ENCODE data around the gene UBE2G2.

UBE2G2 gene

DNA sequence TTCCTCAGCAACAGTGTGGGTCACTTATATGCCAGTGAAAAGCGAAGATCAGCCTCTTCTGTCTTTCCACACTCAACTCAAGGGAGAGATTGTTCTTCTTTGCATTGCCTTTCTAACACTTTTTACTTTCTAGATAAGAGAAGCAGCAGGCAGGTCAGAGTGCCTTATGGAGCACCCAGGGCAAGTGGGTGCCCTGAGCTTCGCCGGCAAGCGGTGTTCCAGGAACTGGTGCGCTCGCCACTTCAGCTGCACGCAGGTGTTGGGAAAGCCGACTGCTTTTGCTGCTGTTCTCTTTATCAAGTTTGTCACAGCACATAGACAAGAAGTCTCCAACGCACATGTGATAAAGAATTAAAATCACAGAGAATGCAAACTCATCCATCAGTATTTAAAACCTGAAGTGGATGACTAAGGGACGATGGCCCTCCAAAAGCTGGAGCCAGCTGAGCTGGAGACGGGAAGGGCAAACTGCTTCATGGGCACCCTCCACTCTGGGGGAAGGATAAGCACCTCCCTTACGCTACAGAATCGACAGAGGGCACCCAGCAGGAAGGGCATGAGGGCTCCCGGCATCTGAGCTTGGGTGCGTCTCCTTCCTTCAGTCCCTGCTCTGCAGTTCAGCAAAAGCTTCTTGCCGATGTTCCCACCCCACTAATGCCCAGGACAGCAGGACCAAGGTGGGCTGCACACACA lies 20.7 kb downstream of the UBE2G2 start:
- peaks cover 65 to 100% (median 91%) of the 10 kb centered on the region in 11 experiments for H4K20me1 ChIP-seq
- TF ChIP-seq Cebpa-rat (IDR thresholded peaks at IDR 0.05), result no peak
- H3K4me3 ChIP-seq, result no peak overlapping the region
- 0 out of 22 replicates have a peak, but pooled peaks cover 0 to 4% (median 0%) of the 10 kb centered on the region in 11 experiments for H3K9me3 ChIP-seq (replicated peaks in 1 of 11)
- no peak overlapping the region for H3K27ac ChIP-seq
- no peaks in the 10 kb centered on the region for H3K27me3 ChIP-seq
- no peak overlapping the region for H3K9ac ChIP-seq
- peaks cover 80 to 98% (median 90%) of the 10 kb centered on the region in 11 experiments for H3K36me3 ChIP-seq
- peak overlapping the region in 6 of 11 experiments; percentile 14 to 56 (median 30); a peak in 10 of 22 replicates for H3K4me2 ChIP-seq
- H3K4me1 ChIP-seq, result peaks cover 23 to 39% (median 30%) of the 10 kb centered on the region in 10 experiments

DNA sequence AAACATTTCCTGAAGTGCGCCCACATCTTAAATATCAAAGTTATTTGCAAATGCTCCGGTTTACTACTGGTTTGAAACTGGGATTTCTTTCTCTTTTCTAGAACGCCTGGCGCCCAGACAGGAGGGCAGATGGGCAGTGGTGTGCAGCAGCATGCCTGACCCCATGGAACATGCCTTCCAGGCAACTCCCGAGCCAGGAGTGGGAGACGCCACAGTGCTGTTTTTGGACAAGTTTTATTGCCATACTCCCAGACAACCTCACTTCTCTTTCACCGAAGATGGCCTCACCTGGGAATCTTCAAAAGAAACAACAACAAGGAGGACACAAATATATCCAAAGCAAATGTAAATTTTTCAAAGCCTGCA lies 21.5 kb downstream of the UBE2G2 start:
- peaks cover 58 to 99% (median 84%) of the 10 kb centered on the region in 11 experiments for H4K20me1 ChIP-seq
- H3K36me3 ChIP-seq, result peaks cover 78 to 98% (median 89%) of the 10 kb centered on the region in 11 experiments
- peak overlapping the region in 7 of 11 experiments; percentile 9 to 59 (median 37); a peak in 12 of 22 replicates for H3K4me2 ChIP-seq
- peaks cover 23 to 37% (median 30%) of the 10 kb centered on the region in 10 experiments for H3K4me1 ChIP-seq
- TF ChIP-seq Cebpa-rat (IDR thresholded peaks at IDR 0.05), result no peak
- no peak overlapping the region for H3K4me3 ChIP-seq
- H3K9ac ChIP-seq, result peak overlapping the region in 1 of 11 experiments; percentile 52; a peak in 1 of 22 replicates
- H3K27me3 ChIP-seq, result no peaks in the 10 kb centered on the region
- 0 out of 22 replicates have a peak, but pooled peaks cover 0 to 4% (median 0%) of the 10 kb centered on the region in 11 experiments for H3K9me3 ChIP-seq (replicated peaks in 1 of 11)
- no peak overlapping the region for H3K27ac ChIP-seq

DNA sequence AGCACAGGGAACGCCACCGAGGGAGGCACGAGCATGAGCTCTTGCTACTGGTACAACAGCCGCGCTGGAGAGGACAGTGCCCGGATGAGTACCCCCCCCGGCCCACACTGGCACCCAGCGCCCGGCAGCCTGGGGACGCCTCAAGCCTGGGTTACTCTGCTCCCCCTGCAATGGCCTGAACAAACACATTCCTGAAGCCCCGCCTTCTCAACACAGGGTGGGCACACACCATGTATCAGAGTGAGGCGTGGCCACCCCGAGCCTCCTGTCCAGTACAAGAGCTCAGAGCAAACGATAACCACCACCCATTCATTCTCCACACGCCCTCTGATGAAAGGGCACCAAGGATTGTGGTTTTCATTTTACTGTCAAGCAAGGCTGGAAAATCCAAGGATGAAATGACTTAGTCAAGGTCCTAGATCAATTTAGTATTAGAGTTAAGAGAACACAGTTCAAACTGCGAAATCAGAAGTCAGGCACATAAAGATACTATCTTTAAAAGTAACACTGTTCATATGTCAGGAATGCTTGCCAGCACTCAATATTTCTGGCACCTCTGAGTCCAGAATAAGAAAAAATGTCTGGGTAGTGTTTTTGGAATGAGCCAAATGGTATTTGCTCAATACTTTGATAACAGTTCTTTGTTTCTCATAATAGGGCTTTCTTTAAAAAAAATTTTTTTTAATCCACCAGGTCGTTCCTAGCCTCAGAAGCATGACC lies 22.0 kb downstream of the UBE2G2 start:
- Histone ChIP-seq H4K20me1 (peaks cover 57 to 99% (median 84%) of the 10 kb centered on the region in 11 experiments), H3K4me1 (peaks cover 23 to 43% (median 35%) of the 10 kb centered on the region in 10 experiments), H3K9ac (no peak overlapping the region), H3K27me3 (no peaks in the 10 kb centered on the region), H3K4me2 (peak overlapping the region in 6 of 11 experiments; percentile 9 to 59 (median 46); a peak in 10 of 22 replicates), H3K9me3 (replicated peaks in 1 of 11) (0 out of 22 replicates have a peak, but pooled peaks cover 0 to 4% (median 0%) of the 10 kb centered on the region in 11 experiments), H3K27ac (no peak overlapping the region), H3K36me3 (peaks cover 78 to 98% (median 89%) of the 10 kb centered on the region in 11 experiments), H3K4me3 (no peak overlapping the region)
- TF ChIP-seq Cebpa-rat (IDR thresholded peaks at IDR 0.05), result no peak

DNA sequence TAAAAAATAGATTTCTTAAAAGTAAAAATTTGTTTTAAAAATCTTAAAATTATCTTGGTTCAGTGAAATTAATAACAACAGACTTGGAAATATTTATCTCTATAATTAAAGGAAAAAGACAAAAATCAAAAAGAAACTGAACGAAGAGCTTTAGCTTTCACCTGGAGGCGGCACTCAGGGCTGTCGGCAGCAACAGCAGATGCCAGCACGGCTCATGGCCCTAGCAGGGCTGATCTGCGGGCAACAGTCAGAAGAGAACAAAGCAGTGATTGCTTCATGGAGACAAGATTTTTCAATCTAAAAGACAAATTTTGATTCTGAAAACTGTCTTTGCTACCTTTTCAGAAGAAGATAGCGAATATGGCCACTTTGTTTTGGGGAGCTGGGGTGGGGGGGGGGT lies 22.6 kb downstream of the UBE2G2 start:
- peak overlapping the region in 3 of 11 experiments; percentile 27 to 55 (median 48); a peak in 5 of 22 replicates for H3K4me2 ChIP-seq

DNA sequence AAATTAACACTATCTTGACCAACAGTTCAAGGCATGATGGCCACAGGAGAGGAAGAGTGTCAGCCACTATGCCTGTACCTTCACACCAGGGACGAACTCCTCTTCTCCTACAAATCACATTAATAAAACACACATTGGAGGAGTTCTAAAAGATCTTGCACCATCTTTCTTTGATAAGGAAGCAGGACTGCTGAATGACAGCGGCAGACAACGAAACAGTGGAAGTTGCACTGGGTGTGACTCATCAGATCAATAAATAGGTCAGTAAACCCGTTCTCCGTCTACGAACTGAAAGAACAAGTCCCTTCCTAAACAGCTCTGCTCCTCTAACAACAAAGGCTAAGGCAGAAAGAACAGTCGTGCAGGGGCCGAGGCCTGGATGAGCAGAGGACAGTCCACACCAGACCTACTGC lies 23.1 kb downstream of the UBE2G2 start:
- Histone ChIP-seq H3K4me1 (peaks cover 23 to 50% (median 43%) of the 10 kb centered on the region in 10 experiments), H3K4me3 (no peak overlapping the region), H3K9me3 (replicated peaks in 1 of 11) (0 out of 22 replicates have a peak, but pooled peaks cover 0 to 4% (median 0%) of the 10 kb centered on the region in 11 experiments), H3K27me3 (no peaks in the 10 kb centered on the region), H3K36me3 (peaks cover 75 to 98% (median 88%) of the 10 kb centered on the region in 11 experiments), H3K9ac (no peak overlapping the region; a peak in 1 of 22 replicates), H4K20me1 (peaks cover 52 to 99% (median 81%) of the 10 kb centered on the region in 11 experiments), H3K27ac (no peak overlapping the region), H3K4me2 (peak overlapping the region in 7 of 11 experiments; percentile 3 to 55 (median 27); a peak in 6 of 22 replicates)
- no peak for TF ChIP-seq Cebpa-rat (IDR thresholded peaks at IDR 0.05)

More for the DNA sequence above, 22.6 kb downstream of the UBE2G2 start:
- peaks cover 77 to 98% (median 89%) of the 10 kb centered on the region in 11 experiments for H3K36me3 ChIP-seq
- peaks cover 56 to 99% (median 80%) of the 10 kb centered on the region in 11 experiments for H4K20me1 ChIP-seq
- no peak for TF ChIP-seq Cebpa-rat (IDR thresholded peaks at IDR 0.05)
- H3K4me1 ChIP-seq, result peaks cover 23 to 45% (median 39%) of the 10 kb centered on the region in 10 experiments
- H3K4me3 ChIP-seq, result no peak overlapping the region
- no peak overlapping the region for H3K27ac ChIP-seq
- no peaks in the 10 kb centered on the region for H3K27me3 ChIP-seq
- H3K9ac ChIP-seq, result no peak overlapping the region
- 0 out of 22 replicates have a peak, but pooled peaks cover 0 to 4% (median 0%) of the 10 kb centered on the region in 11 experiments for H3K9me3 ChIP-seq (replicated peaks in 1 of 11)

- TF ChIP-seq Cebpa-rat (IDR thresholded peaks at IDR 0.05), result no peak
- Histone ChIP-seq H3K36me3 (peaks cover 75 to 98% (median 88%) of the 10 kb centered on the region in 11 experiments), H3K27me3 (no peaks in the 10 kb centered on the region), H4K20me1 (peaks cover 47 to 99% (median 81%) of the 10 kb centered on the region in 11 experiments), H3K9ac (no peak overlapping the region; a peak in 1 of 22 replicates), H3K4me1 (peaks cover 23 to 54% (median 46%) of the 10 kb centered on the region in 10 experiments), H3K4me3 (no peak overlapping the region), H3K4me2 (peak overlapping the region in 7 of 11 experiments; percentile 3 to 55 (median 27); a peak in 5 of 22 replicates), H3K9me3 (replicated peaks in 1 of 11) (0 out of 22 replicates have a peak, but pooled peaks cover 0 to 1% (median 0%) of the 10 kb centered on the region in 11 experiments), H3K27ac (no peak overlapping the region)
Observed at GRCh38 chr21:44778094-44778493, 23.5 kb downstream of the UBE2G2 start.

- Histone ChIP-seq H3K9me3 (replicated peaks in 1 of 11) (no peaks in the 10 kb centered on the region), H3K27ac (no peak overlapping the region), H3K4me1 (peaks cover 15 to 54% (median 45%) of the 10 kb centered on the region in 10 experiments), H3K36me3 (peaks cover 82 to 98% (median 91%) of the 10 kb centered on the region in 11 experiments), H3K4me3 (no peak overlapping the region), H3K27me3 (no peaks in the 10 kb centered on the region), H3K9ac (no peak overlapping the region), H3K4me2 (peak overlapping the region in 6 of 11 experiments; percentile 34 to 84 (median 48); a peak in 6 of 22 replicates), H4K20me1 (peaks cover 22 to 99% (median 81%) of the 10 kb centered on the region in 11 experiments; a peak in 21 of 22 replicates)
- TF ChIP-seq Cebpa-rat (IDR thresholded peaks at IDR 0.05), result no peak
Observed at GRCh38 chr21:44774972-44775371, 26.6 kb downstream of the UBE2G2 start.

- Histone ChIP-seq H3K9me3 (replicated peaks in 1 of 11) (no peaks in the 10 kb centered on the region), H3K4me1 (peaks cover 4 to 60% (median 52%) of the 10 kb centered on the region in 10 experiments), H3K4me2 (peak overlapping the region in 7 of 11 experiments; percentile 26 to 84 (median 49); a peak in 13 of 22 replicates), H3K4me3 (no peak overlapping the region), H4K20me1 (peaks cover 12 to 98% (median 82%) of the 10 kb centered on the region in 11 experiments; a peak in 21 of 22 replicates), H3K36me3 (peaks cover 81 to 94% (median 87%) of the 10 kb centered on the region in 11 experiments), H3K27me3 (no peaks in the 10 kb centered on the region), H3K9ac (peak overlapping the region in 3 of 11 experiments; percentile 5 to 26 (median 22); a peak in 3 of 22 replicates), H3K27ac (no peak overlapping the region)
- no peak for TF ChIP-seq Cebpa-rat (IDR thresholded peaks at IDR 0.05)
Observed at GRCh38 chr21:44773291-44773932, 28.2 kb downstream of the UBE2G2 start.
